GM08714 (cell line): ENCODE data around the gene GALNT1.

ENCODE experiments used
- H3K4me3 ChIP-seq: fragments of 200-500 bp; sonication (Bioruptor generic); 2 replicates; pipeline ENCODE4 v1.5.1; 2014; ENCODE audit warnings: mild to moderate bottlenecking, low read length, inconsistent platforms
- ZNF274 ChIP-seq: IDR thresholded peaks from 2 replicates; pipeline ENCODE4 v1.6.1; 2012; ENCODE audit warnings: mild to moderate bottlenecking, low read depth, low read length

Gene GALNT1

DNA sequence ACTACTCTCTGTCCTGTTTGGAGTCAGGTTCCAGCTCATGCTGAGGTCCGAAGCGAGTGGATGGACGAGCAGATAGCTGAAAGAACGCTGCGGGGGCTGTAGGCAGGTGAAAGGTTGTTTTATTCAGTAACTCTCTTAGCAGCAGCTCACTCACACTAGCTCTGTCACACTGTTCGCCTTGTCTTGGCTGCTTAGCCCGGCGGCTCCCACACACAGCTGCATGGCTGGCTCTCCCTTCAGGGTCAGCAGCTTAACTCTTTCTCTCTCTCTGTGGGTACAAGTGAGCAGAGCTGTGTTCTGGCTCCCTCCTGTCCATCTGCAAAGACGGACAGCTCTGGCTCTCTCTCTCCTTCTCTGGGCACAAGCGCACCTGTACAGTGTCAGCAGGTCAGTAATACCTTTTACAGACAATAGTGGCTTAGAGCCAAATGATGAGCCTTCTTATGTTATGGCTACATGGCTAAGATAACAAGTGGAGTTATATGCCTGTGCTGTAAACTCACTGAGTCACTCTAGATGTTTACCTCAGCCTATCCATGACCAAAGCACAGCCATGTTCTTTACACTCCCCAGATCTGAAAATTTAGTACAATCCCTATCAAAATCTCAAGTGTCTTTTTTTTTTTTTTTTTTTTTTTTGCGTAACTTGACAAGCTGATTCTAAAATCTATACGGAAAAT is 149.3 kb downstream of the GALNT1 start:
- H3K4me3 ChIP-seq: no peak overlapping the region
- no peak for TF ChIP-seq ZNF274

DNA sequence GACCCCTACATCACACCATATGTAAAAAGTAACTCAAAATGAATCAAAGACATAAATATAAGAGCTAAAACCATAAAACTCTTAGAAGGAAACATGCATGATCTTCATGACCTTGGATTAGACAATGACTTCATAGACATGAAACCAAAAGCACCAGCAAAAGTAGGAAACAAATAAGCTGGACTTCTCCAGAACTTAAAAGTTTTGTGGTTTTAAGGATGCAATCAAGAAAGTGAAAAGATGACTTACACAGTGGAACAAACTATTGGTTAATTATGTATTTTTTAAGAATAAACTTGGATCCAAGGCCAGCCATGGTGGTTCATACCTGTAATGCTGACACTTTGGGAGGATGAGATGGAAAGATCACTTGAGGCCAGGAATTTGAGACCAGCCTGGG is 150.2 kb downstream of the GALNT1 start:
- TF ChIP-seq ZNF274: no peak
- no peak overlapping the region for H3K4me3 ChIP-seq

- TF ChIP-seq ZNF274: no peak
- H3K4me3 ChIP-seq: no peak overlapping the region
Measured at GRCh38 chr18:35732162-35732561, 150.6 kb downstream of the GALNT1 start.

DNA sequence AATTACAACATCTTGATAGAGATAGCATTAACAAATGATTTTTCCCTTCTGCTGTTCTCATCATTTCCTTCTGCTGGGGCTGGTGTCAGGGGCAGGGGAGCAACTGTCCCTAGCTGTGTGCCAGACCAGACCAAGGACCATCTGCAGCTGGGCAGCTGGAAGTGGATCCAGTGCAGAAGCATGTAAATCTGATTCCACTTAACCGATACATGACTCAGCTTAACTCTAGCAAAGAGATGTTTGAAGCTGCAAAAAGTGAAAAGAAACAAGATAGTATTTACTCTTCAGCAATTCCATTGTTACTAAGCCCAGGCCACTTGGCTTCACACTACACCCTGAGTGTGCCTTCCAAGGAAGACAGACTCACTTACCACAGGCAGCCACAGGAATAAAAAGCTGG is 151.1 kb downstream of the GALNT1 start:
- no peak overlapping the region for H3K4me3 ChIP-seq
- no peak for TF ChIP-seq ZNF274

GRCh38 chr18:35733408-35733807 is 151.9 kb downstream of the GALNT1 start:
- no peak overlapping the region for H3K4me3 ChIP-seq
- no peak for TF ChIP-seq ZNF274

DNA sequence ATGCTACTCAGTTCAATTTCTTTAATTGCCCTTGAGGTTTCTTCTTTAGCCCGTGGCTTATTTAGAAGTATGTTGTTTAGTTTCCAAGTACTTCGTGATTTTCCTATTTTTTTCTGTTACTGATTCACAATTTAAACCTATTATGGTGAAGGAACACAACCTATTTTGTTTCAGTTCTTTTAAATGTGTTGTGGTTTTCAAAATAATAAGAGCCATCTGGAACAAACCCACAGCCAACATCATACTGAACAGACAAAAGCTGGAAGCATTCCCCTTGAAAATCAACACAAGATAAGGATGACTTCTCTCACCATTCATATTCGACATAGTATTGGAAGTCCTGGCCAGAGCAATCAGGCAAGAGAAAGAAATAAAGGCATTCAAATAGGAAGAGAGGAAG is 155.2 kb downstream of the GALNT1 start:
- no peak for TF ChIP-seq ZNF274
- no peak overlapping the region for H3K4me3 ChIP-seq

GRCh38 chr18:35739778-35740177 is 158.2 kb downstream of the GALNT1 start:
- no peak overlapping the region for H3K4me3 ChIP-seq
- no peak for TF ChIP-seq ZNF274

GRCh38 chr18:35740656-35741055 is 159.1 kb downstream of the GALNT1 start:
- no peak for TF ChIP-seq ZNF274
- H3K4me3 ChIP-seq: no peak overlapping the region

GRCh38 chr18:35743916-35744315 is 162.4 kb downstream of the GALNT1 start:
- no peak for TF ChIP-seq ZNF274
- H3K4me3 ChIP-seq: no peak overlapping the region

GRCh38 chr18:35745814-35746213 is 164.3 kb downstream of the GALNT1 start:
- TF ChIP-seq ZNF274: no peak
- no peak overlapping the region for H3K4me3 ChIP-seq

DNA sequence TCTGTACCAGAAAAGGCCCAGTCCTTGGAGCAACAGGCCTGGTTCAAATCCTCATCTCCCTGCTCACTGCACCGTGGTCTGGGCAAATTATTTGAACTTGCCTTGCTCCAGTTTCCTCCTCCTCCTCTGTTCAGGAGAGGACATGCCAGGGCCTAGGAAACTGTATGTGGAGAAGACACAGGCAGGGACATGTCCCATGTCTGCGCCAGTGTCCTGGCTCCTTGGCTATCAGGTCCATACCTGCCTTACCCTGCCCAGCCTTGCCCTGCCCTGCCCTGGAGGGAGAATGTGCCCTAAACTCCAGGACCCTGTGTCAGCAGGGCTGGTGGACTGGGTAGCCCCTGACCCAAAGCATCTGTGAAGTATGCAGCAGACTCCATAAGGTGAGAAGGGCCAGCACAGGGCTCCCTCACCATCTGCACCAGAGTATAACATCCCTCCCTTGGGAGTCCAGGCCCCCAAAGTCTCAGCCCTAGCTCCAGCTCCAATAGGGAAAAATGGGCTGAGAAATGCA is 165.3 kb downstream of the GALNT1 start:
- no peak for TF ChIP-seq ZNF274
- H3K4me3 ChIP-seq: no peak overlapping the region

- TF ChIP-seq ZNF274: no peak
Measured at GRCh38 chr18:35747894-35748472, 166.4 kb downstream of the GALNT1 start.

GRCh38 chr18:35749701-35750100 is 168.2 kb downstream of the GALNT1 start:
- no peak for TF ChIP-seq ZNF274
- no peak overlapping the region for H3K4me3 ChIP-seq

More at GRCh38 chr18:35747894-35748472, 166.4 kb downstream of the GALNT1 start:
- no peak overlapping the region for H3K4me3 ChIP-seq

- TF ChIP-seq ZNF274: no peak
- H3K4me3 ChIP-seq: no peak overlapping the region
Measured at GRCh38 chr18:35750929-35751328, 169.4 kb downstream of the GALNT1 start.

DNA sequence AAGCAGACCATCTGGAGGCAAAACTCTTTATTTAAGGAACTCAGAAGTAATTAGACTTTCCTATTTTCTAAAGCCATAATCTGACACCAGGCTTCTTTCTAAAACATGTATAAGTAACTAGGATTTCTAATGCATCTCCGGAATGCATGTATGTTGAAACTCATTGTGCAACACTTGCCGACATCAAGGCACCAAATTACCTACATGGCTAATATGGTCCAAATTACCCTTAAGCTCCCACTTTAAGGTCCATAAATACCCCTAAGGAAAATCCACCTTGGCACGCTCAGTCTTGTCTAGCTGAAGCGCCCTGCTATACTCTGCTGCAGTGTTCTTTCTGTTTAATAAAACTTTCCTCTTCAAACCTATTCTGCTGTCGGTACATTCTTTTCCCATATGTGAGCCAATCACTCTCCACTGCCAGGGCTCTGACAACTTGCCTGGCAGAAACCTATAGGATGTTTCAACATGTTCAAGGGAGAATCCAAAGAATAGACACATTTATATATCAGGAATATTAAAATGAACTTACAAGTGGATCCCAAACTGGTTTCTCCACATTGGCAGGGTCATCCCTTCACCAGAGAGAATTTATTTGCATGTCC is 171.9 kb downstream of the GALNT1 start:
- H3K4me3 ChIP-seq: no peak overlapping the region

More for the DNA sequence above, 171.9 kb downstream of the GALNT1 start:
- no peak for TF ChIP-seq ZNF274
